ENCODE measurements around the gene GTPBP10.

GRCh38 chr7:90334193-90334843 lies 12.2 kb upstream of the GTPBP10 start:
- TF ChIP-seq CTCF (IDR thresholded peaks at IDR 0.05) (no peak), POLR2A (IDR thresholded peaks at IDR 0.05) (no peak)

All from body of pancreas (tissue), 4 donors.